Measurements from ENCODE around the gene MATN4.

The MATN4 gene

GRCh38 chr20:45346851-45347250 lies 38.8 kb upstream of the MATN4 start:
- no peaks in the 10 kb centered on the region for H3K9me2 ChIP-seq (ENCODE audit: low read depth, low read length)
- no peak overlapping the region for H3K4me3 ChIP-seq (ENCODE audit: low read depth, low read length, poor library complexity, severe bottlenecking)
- H3K4me1 ChIP-seq (ENCODE audit: insufficient read depth, low read length, severe bottlenecking) = no peaks in the 10 kb centered on the region
- no peak overlapping the region for H3K9ac ChIP-seq (ENCODE audit: low read length)
- no peak overlapping the region for H3K4me2 ChIP-seq (ENCODE audit: low read length)
- no peak overlapping the region for H2AFZ ChIP-seq (ENCODE audit: low read length)
- H3K9me3 ChIP-seq (ENCODE audit: low read length) = no peaks in the 10 kb centered on the region
- H3K36me3 ChIP-seq (ENCODE audit: insufficient read depth, low read length) = no peaks in the 10 kb centered on the region
- H3K79me2 ChIP-seq (ENCODE audit: insufficient read depth, low read length) = no peaks in the 10 kb centered on the region
- no peak overlapping the region for H3K27ac ChIP-seq (ENCODE audit: low read depth, low read length, poor library complexity, severe bottlenecking)
- peaks cover 15% of the 10 kb centered on the region for H3K27me3 ChIP-seq (ENCODE audit: insufficient read depth, low read length)
- TF ChIP-seq CTCF (IDR thresholded peaks at IDR 0.05; ENCODE audit: low read length) (no peak), EZH2 (IDR thresholded peaks at IDR 0.05; ENCODE audit: borderline replicate concordance, low read length) (no peak)
- no peaks in the 10 kb centered on the region for H4K20me1 ChIP-seq (ENCODE audit: insufficient read depth, low read length)
- H3F3A ChIP-seq (ENCODE audit: insufficient read depth, low read length) = no peaks in the 10 kb centered on the region

GRCh38 chr20:45346291-45346718 lies 38.2 kb upstream of the MATN4 start:
- H3K27ac ChIP-seq (ENCODE audit: low read depth, low read length, poor library complexity, severe bottlenecking) = no peak overlapping the region
- no peaks in the 10 kb centered on the region for H3K36me3 ChIP-seq (ENCODE audit: insufficient read depth, low read length)
- no peak overlapping the region for H2AFZ ChIP-seq (ENCODE audit: low read length)
- no peak overlapping the region for H3K4me2 ChIP-seq (ENCODE audit: low read length)
- no peaks in the 10 kb centered on the region for H3F3A ChIP-seq (ENCODE audit: insufficient read depth, low read length)
- TF ChIP-seq CTCF (IDR thresholded peaks at IDR 0.05; ENCODE audit: low read length) (no peak), EZH2 (IDR thresholded peaks at IDR 0.05; ENCODE audit: borderline replicate concordance, low read length) (no peak)
- H3K27me3 ChIP-seq (ENCODE audit: insufficient read depth, low read length) = peaks cover 15% of the 10 kb centered on the region
- no peaks in the 10 kb centered on the region for H3K9me3 ChIP-seq (ENCODE audit: low read length)
- no peaks in the 10 kb centered on the region for H3K4me1 ChIP-seq (ENCODE audit: insufficient read depth, low read length, severe bottlenecking)
- no peaks in the 10 kb centered on the region for H3K79me2 ChIP-seq (ENCODE audit: insufficient read depth, low read length)
- H3K9ac ChIP-seq (ENCODE audit: low read length) = no peak overlapping the region
- H4K20me1 ChIP-seq (ENCODE audit: insufficient read depth, low read length) = no peaks in the 10 kb centered on the region
- H3K4me3 ChIP-seq (ENCODE audit: low read depth, low read length, poor library complexity, severe bottlenecking) = no peak overlapping the region
- H3K9me2 ChIP-seq (ENCODE audit: low read depth, low read length) = no peaks in the 10 kb centered on the region

- no peaks in the 10 kb centered on the region for H4K20me1 ChIP-seq (ENCODE audit: insufficient read depth, low read length)
- no peaks in the 10 kb centered on the region for H3K9me3 ChIP-seq (ENCODE audit: low read length)
- no peak overlapping the region for H2AFZ ChIP-seq (ENCODE audit: low read length)
- H3K79me2 ChIP-seq (ENCODE audit: insufficient read depth, low read length) = no peaks in the 10 kb centered on the region
- no peaks in the 10 kb centered on the region for H3F3A ChIP-seq (ENCODE audit: insufficient read depth, low read length)
- H3K4me3 ChIP-seq (ENCODE audit: low read depth, low read length, poor library complexity, severe bottlenecking) = no peak overlapping the region
- H3K27ac ChIP-seq (ENCODE audit: low read depth, low read length, poor library complexity, severe bottlenecking) = no peak overlapping the region
- peaks cover 15% of the 10 kb centered on the region for H3K27me3 ChIP-seq (ENCODE audit: insufficient read depth, low read length)
- H3K4me2 ChIP-seq (ENCODE audit: low read length) = no peak overlapping the region
- TF ChIP-seq CTCF (IDR thresholded peaks at IDR 0.05; ENCODE audit: low read length) = no peak
- no peak for TF ChIP-seq EZH2 (IDR thresholded peaks at IDR 0.05; ENCODE audit: borderline replicate concordance, low read length)
- H3K36me3 ChIP-seq (ENCODE audit: insufficient read depth, low read length) = no peaks in the 10 kb centered on the region
- H3K9me2 ChIP-seq (ENCODE audit: low read depth, low read length) = no peaks in the 10 kb centered on the region
- H3K9ac ChIP-seq (ENCODE audit: low read length) = no peak overlapping the region
- H3K4me1 ChIP-seq (ENCODE audit: insufficient read depth, low read length, severe bottlenecking) = no peaks in the 10 kb centered on the region
These were observed 37.2 kb upstream of the MATN4 start for GRCh38 chr20:45345104-45345936.
